SKM-1 (cell line): Measurements from ENCODE around the gene FAM219A.
"Not testable (repeated sequence)": the region's sequence is repeated elsewhere in the genome, so short reads cannot be mapped to it uniquely, and the experiment has no call there.

ENCODE experiments used
- DNase-seq: peaks from one replicate; lab custom pipeline; 2025; ENCODE audit not compliant: unreplicated experiment; lab: John Stamatoyannopoulos, UW

Gene FAM219A

GRCh38 chr9:34446951-34447350 lies 11.4 kb downstream of the FAM219A start:
- no peak for DNase-seq

- DNase-seq = no peak
These were observed 11.9 kb downstream of the FAM219A start for GRCh38 chr9:34446468-34446891.

GRCh38 chr9:34443976-34444375 lies 14.4 kb downstream of the FAM219A start:
- DNase-seq = no peak

- no peak for DNase-seq
These were observed 14.8 kb downstream of the FAM219A start for GRCh38 chr9:34443533-34443932.

GRCh38 chr9:34442770-34443169 lies 15.6 kb downstream of the FAM219A start:
- no peak for DNase-seq

GRCh38 chr9:34440017-34440416 lies 18.4 kb downstream of the FAM219A start:
- no peak for DNase-seq

- not testable (repeated sequence) for DNase-seq
These were observed 19.9 kb downstream of the FAM219A start for GRCh38 chr9:34438465-34438864.

- DNase-seq = not testable (repeated sequence)
These were observed 20.5 kb downstream of the FAM219A start for GRCh38 chr9:34437926-34438307.

GRCh38 chr9:34437006-34437925 lies 21.1 kb downstream of the FAM219A start:
- peak; percentile 15 for DNase-seq

GRCh38 chr9:34431667-34432066 lies 26.7 kb downstream of the FAM219A start:
- DNase-seq = no peak

GRCh38 chr9:34430843-34431437 lies 27.4 kb downstream of the FAM219A start:
- DNase-seq = no peak

- no peak for DNase-seq
These were observed 29.9 kb downstream of the FAM219A start for GRCh38 chr9:34428325-34428958.

- no peak for DNase-seq
These were observed 31.9 kb downstream of the FAM219A start for GRCh38 chr9:34426347-34427074.

GRCh38 chr9:34419716-34420504 lies 38.5 kb downstream of the FAM219A start:
- DNase-seq = no peak

GRCh38 chr9:34417734-34418133 lies 40.6 kb downstream of the FAM219A start:
- DNase-seq = no peak

GRCh38 chr9:34413231-34413852 lies 45.0 kb downstream of the FAM219A start:
- DNase-seq = no peak

GRCh38 chr9:34412336-34412735 lies 46.0 kb downstream of the FAM219A start:
- DNase-seq = no peak

GRCh38 chr9:34409154-34409553 lies 49.2 kb downstream of the FAM219A start:
- no peak for DNase-seq

- no peak for DNase-seq
These were observed 50.2 kb downstream of the FAM219A start for GRCh38 chr9:34408173-34408572.

GRCh38 chr9:34406219-34406618 lies 52.2 kb downstream of the FAM219A start:
- no peak for DNase-seq
